ENCODE results near the gene TUSC1. TPM values are rescaled to one million over a fixed set of nuclear protein-coding genes. Genes with fewer than 3 reads are reported as not detected.
"Not testable (repeated sequence)": the region's sequence is repeated elsewhere in the genome, so short reads cannot be mapped to it uniquely, and the experiment has no call there.

Gene TUSC1
- total and polyA plus RNA-seq, 2 of the 13 experiments (the other 11 are each of a cell fraction or from before 2014, with no cell fraction given): not detected

DNA sequence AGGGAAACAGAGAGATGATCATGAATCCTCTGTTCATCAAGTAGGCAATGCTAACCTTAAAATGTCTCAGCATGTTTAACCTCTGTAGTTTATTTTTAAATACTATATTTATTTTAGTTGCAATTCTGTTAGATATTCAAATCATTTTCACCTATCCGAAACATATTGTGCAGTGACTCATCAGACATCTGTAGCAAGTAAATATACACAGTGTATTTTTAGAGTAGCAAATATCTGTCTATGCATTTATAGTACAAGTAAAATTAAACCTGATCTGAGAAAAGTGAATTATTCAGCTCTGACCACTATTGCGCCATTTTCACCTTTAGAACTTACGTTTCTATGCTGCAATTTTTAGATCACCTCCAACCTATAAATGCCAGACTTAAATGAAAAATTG, 24.3 kb upstream of the TUSC1 start:
- Histone ChIP-seq H3K79me2 (ENCODE audit: insufficient read depth, low read length) (no peaks in the 10 kb centered on the region), H4K20me1 (ENCODE audit: insufficient read depth, low read length) (no peaks in the 10 kb centered on the region), H3K9me3 (ENCODE audit: low read length) (peaks cover 14% of the 10 kb centered on the region), H3K4me3 (replicated peaks in 1 of 3; ENCODE audit: insufficient read depth in 1 of 3, low read depth in 2 of 3, low read length in 3 of 3) (no peak overlapping the region), H3K27me3 (ENCODE audit: control insufficient read depth in 1 of 2, insufficient read depth in 2 of 2, low read length in 2 of 2) (no peaks in the 10 kb centered on the region), H3K27ac (ENCODE audit: extremely low read length, insufficient read depth, low read length) (no peak overlapping the region), H3K4me1 (ENCODE audit: insufficient read depth, low read length) (no peaks in the 10 kb centered on the region), H2AFZ (ENCODE audit: low read length) (no peak overlapping the region), H3K9ac (ENCODE audit: insufficient read depth, low read depth, low read length) (no peak overlapping the region), H3K36me3 (replicated peaks in 1 of 2; ENCODE audit: control insufficient read depth in 1 of 2, insufficient read depth in 2 of 2, low read length in 2 of 2) (no peaks in the 10 kb centered on the region), H3K4me2 (ENCODE audit: low read depth, low read length) (no peak overlapping the region)
- WGBS (ENCODE audit: low lambda C conversion rate): 35% methylated on average over 3 of the region's 3 CpGs
- CTCF ChIA-PET (ENCODE audit: low intra/inter-chr PET ratio, low total read pairs): no interaction called here
- ATAC-seq: no peak
- intact Hi-C loops (cut with micrococcal nuclease; ENCODE audit: unreplicated experiment) (no loop called here), in situ Hi-C loops (cut with HindIII; ENCODE audit: extremely low pct_ligation_motif_present, low pct_unique_long_range_greater_than_20kb) (no loop called here)
- DNase-seq (ENCODE audit: low spot score): no peak
- no peak for FAIRE-seq
- BruUV-seq (replicated peaks): no TSS peak
- TF ChIP-seq U2AF2 (IDR thresholded peaks at IDR 0.05; ENCODE audit: low read depth, low read length): no peak
- no peak for TF ChIP-seq ZKSCAN8 (CRISPR knock-in tag; IDR thresholded peaks at IDR 0.05; ENCODE audit: borderline replicate concordance)
- TF ChIP-seq, protein P1, sequence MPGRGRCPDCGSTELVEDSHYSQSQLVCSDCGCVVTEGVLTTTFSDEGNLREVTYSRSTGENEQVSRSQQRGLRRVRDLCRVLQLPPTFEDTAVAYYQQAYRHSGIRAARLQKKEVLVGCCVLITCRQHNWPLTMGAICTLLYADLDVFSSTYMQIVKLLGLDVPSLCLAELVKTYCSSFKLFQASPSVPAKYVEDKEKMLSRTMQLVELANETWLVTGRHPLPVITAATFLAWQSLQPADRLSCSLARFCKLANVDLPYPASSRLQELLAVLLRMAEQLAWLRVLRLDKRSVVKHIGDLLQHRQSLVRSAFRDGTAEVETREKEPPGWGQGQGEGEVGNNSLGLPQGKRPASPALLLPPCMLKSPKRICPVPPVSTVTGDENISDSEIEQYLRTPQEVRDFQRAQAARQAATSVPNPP (CRISPR knock-in tag; IDR thresholded peaks at IDR 0.05): no peak
- no peak for TF ChIP-seq TCF7 (IDR thresholded peaks at IDR 0.05; ENCODE audit: low read depth)
- TF ChIP-seq SMARCE1 (IDR thresholded peaks at IDR 0.05; ENCODE audit: borderline replicate concordance): no peak
- TF ChIP-seq ARNT2 (CRISPR knock-in tag; IDR thresholded peaks at IDR 0.05; ENCODE audit: low read depth): no peak
- no peak for TF ChIP-seq HOXA5 (CRISPR knock-in tag; IDR thresholded peaks at IDR 0.05)
- TF ChIP-seq PCBP1 (IDR thresholded peaks at IDR 0.05; ENCODE audit: borderline replicate concordance, low read depth, low read length): no peak
- TF ChIP-seq DNMT3B (CRISPR knock-in tag; conservative IDR thresholded peaks at IDR 0.05): no peak
- no peak for TF ChIP-seq ATM (IDR thresholded peaks at IDR 0.05; ENCODE audit: borderline replicate concordance)
- TF ChIP-seq ZNF720 (CRISPR knock-in tag; IDR thresholded peaks at IDR 0.05): no peak
- TF ChIP-seq, protein P2, sequence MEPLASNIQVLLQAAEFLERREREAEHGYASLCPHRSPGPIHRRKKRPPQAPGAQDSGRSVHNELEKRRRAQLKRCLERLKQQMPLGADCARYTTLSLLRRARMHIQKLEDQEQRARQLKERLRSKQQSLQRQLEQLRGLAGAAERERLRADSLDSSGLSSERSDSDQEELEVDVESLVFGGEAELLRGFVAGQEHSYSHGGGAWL (CRISPR knock-in tag; IDR thresholded peaks at IDR 0.05): no peak
- no peak for TF ChIP-seq KLF6 (CRISPR knock-in tag; IDR thresholded peaks at IDR 0.05)
- no peak for TF ChIP-seq ZNF552 (CRISPR knock-in tag; IDR thresholded peaks at IDR 0.05; ENCODE audit: borderline replicate concordance)
- TF ChIP-seq ZNF564 (CRISPR knock-in tag; IDR thresholded peaks at IDR 0.05): no peak
- TF ChIP-seq IRX3 (CRISPR knock-in tag; IDR thresholded peaks at IDR 0.05; ENCODE audit: borderline replicate concordance, low read depth): no peak
- TF ChIP-seq ZNF773 (CRISPR knock-in tag; IDR thresholded peaks at IDR 0.05; ENCODE audit: borderline replicate concordance): no peak
- no peak for TF ChIP-seq ZNF337 (CRISPR knock-in tag; IDR thresholded peaks at IDR 0.05; ENCODE audit: borderline replicate concordance, low read depth)
- no peak for TF ChIP-seq PAX8 (CRISPR knock-in tag; IDR thresholded peaks at IDR 0.05; ENCODE audit: borderline replicate concordance)
- TF ChIP-seq FOXO1 (CRISPR knock-in tag; IDR thresholded peaks at IDR 0.05): no peak
- POLR2A ChIA-PET: no interaction called here

DNA sequence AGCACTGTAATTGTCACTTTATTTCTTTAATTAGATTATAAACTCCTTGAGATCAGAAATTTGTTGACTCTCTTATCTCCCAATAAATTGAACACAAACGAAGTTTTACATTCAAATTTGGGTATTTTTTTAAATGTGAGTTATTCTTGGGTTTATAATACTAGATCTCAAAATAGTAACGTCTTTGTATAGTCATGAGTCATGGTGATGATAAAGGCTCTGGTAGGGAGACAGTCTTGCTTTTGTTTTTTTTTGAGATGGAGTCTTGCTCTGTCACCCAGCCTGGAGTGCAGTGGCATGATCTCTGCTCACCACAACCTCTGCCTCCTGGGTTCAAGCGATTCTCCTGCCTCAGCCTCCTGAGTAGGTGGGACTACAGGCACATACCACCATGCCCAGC, 22.7 kb upstream of the TUSC1 start:
- FAIRE-seq; POLR2A ChIA-PET; H3K9ac ChIP-seq (ENCODE audit: insufficient read depth, low read depth, low read length); H3K27ac ChIP-seq (ENCODE audit: extremely low read length, insufficient read depth, low read length); H2AFZ ChIP-seq (ENCODE audit: low read length); H4K20me1 ChIP-seq (ENCODE audit: insufficient read depth, low read length); in situ Hi-C loops (cut with HindIII; ENCODE audit: extremely low pct_ligation_motif_present, low pct_unique_long_range_greater_than_20kb); H3K27me3 ChIP-seq (ENCODE audit: control insufficient read depth in 1 of 2, insufficient read depth in 2 of 2, low read length in 2 of 2); intact Hi-C loops (cut with micrococcal nuclease; ENCODE audit: unreplicated experiment); H3K4me3 ChIP-seq (replicated peaks in 1 of 3; ENCODE audit: insufficient read depth in 1 of 3, low read depth in 2 of 3, low read length in 3 of 3); ATAC-seq; DNase-seq (ENCODE audit: low spot score); H3K79me2 ChIP-seq (ENCODE audit: insufficient read depth, low read length); H3K36me3 ChIP-seq (replicated peaks in 1 of 2; ENCODE audit: control insufficient read depth in 1 of 2, insufficient read depth in 2 of 2, low read length in 2 of 2); BruUV-seq (replicated peaks); H3K4me2 ChIP-seq (ENCODE audit: low read depth, low read length); H3K4me1 ChIP-seq (ENCODE audit: insufficient read depth, low read length); CTCF ChIA-PET (ENCODE audit: low intra/inter-chr PET ratio, low total read pairs): not testable (repeated sequence)
- 1% methylated on average over 2 of the region's 3 CpGs for WGBS (ENCODE audit: low lambda C conversion rate)
- peaks cover 14% of the 10 kb centered on the region for H3K9me3 ChIP-seq (ENCODE audit: low read length)
